ENCODE measurements around the gene TBCB. TPM values are rescaled to one million over a fixed set of nuclear protein-coding genes. Genes with fewer than 3 reads are reported as not detected.

Gene TBCB
- total RNA-seq, 1 experiment from 2014 or later: 122 TPM

DNA sequence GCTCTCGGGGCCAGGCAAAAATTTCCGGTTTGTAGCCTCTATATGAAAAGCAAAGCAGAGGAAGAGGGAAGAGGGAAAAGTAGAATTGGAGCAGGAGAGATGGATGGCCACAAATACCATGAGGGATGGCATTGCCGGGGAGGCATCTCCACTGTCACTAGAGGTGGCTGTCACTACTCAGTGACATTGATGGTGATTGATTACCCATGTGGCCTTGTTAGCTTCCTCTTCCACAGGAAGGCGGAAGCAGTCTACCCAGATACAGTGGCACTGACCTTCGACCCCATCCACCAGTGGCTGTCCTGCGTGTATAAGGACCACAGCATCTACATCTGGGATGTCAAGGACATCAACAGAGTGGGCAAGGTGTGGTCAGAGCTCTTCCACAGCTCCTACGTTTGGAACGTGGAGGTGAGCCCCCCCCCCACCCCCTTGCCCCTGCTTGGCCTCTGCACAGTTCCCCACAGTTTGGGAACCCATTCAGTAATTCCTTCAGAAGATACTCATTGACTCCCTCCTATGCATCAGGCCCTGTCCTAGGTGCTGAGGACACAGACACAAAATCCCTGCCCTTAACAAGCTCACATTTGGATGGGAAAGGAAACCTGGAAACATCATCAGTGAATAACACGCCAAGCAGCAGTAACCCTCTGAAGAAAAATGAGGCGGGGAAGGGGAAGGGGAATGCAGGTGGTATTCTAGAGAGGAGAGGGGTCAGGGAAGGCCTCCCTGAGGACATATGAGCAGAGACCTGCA is 42.0 kb upstream of the TBCB start:
- intact Hi-C loops (cut with micrococcal nuclease): no loop called here
- Mint-ChIP-seq H3K27ac (ENCODE audit: low read depth, unreplicated experiment) (no peak overlapping the region), H3K4me1 (ENCODE audit: insufficient read depth, unreplicated experiment) (peaks cover 16% of the 10 kb centered on the region), H3K4me3 (ENCODE audit: unreplicated experiment) (no peak overlapping the region), H3K36me3 (ENCODE audit: insufficient read depth, unreplicated experiment) (peaks cover 16% of the 10 kb centered on the region), H3K27me3 (ENCODE audit: insufficient read depth, unreplicated experiment) (no peaks in the 10 kb centered on the region), H3K9me3 (ENCODE audit: unreplicated experiment) (no peaks in the 10 kb centered on the region)
- CTCF ChIA-PET: interaction anchor here (0.7 to 0.8 kb wide), 2 partner anchors 117 to 849 kb away, joined by 3 to 5 read pairs; no protein-coding TSS in a partner anchor
- TF ChIP-seq, protein P1, sequence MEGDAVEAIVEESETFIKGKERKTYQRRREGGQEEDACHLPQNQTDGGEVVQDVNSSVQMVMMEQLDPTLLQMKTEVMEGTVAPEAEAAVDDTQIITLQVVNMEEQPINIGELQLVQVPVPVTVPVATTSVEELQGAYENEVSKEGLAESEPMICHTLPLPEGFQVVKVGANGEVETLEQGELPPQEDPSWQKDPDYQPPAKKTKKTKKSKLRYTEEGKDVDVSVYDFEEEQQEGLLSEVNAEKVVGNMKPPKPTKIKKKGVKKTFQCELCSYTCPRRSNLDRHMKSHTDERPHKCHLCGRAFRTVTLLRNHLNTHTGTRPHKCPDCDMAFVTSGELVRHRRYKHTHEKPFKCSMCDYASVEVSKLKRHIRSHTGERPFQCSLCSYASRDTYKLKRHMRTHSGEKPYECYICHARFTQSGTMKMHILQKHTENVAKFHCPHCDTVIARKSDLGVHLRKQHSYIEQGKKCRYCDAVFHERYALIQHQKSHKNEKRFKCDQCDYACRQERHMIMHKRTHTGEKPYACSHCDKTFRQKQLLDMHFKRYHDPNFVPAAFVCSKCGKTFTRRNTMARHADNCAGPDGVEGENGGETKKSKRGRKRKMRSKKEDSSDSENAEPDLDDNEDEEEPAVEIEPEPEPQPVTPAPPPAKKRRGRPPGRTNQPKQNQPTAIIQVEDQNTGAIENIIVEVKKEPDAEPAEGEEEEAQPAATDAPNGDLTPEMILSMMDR (IDR thresholded peaks at IDR 0.05; ENCODE audit: unreplicated experiment): no peak
- no TSS peak for BruUV-seq (replicated peaks)
- DNase-seq (ENCODE audit: unreplicated experiment): no peak
- POLR2A ChIA-PET: no interaction called here

DNA sequence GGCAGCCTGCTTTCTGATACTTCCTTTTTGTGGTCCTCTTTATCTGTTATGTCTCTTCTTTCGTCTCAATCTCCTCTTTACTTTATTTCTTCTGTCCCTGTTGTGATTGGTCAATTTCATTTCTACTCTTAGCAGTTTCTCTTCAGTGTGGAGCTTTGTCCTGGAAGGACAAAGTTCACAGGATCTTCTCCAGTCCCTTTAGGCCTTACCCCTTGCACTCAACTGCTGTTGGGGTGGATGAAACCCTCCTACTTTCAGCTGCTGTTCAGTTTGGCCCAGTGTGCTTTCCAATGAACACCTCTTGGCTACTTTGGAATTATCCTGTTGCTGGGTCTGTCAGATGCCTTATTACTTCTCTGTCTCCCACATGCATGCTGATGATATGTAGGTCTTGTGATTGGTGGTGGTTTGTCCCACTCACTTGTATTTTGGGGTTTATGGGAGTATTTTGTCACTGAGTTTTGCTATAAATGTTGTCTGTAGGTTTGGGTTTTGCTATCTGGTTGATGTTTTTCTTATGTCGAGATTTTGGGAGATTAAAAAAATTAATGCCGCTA is 35.8 kb upstream of the TBCB start:
- Mint-ChIP-seq H3K27ac (ENCODE audit: low read depth, unreplicated experiment) (no peak overlapping the region), H3K27me3 (ENCODE audit: insufficient read depth, unreplicated experiment) (no peaks in the 10 kb centered on the region), H3K36me3 (ENCODE audit: insufficient read depth, unreplicated experiment) (peaks cover 23% of the 10 kb centered on the region), H3K4me3 (ENCODE audit: unreplicated experiment) (no peak overlapping the region), H3K4me1 (ENCODE audit: insufficient read depth, unreplicated experiment) (peaks cover 5% of the 10 kb centered on the region), H3K9me3 (ENCODE audit: unreplicated experiment) (no peaks in the 10 kb centered on the region)
- DNase-seq (ENCODE audit: unreplicated experiment): no peak
- BruUV-seq (replicated peaks): no TSS peak
- ChIA-PET POLR2A (interaction anchor here (0.7 kb wide), 1 partner anchor 9 kb away, joined by 4 read pairs; no protein-coding TSS in a partner anchor), CTCF (no interaction called here)
- TF ChIP-seq, protein P1 (IDR thresholded peaks at IDR 0.05; ENCODE audit: unreplicated experiment): no peak
- intact Hi-C loops (cut with micrococcal nuclease): no loop called here

GRCh38 chr19:36081385-36081784 is 33.9 kb upstream of the TBCB start:
- ChIA-PET CTCF (no interaction called here), POLR2A (no interaction called here)
- H3K36me3 Mint-ChIP-seq (ENCODE audit: insufficient read depth, unreplicated experiment): peaks cover 23% of the 10 kb centered on the region
- H3K4me3 Mint-ChIP-seq (ENCODE audit: unreplicated experiment): no peak overlapping the region
- TF ChIP-seq, protein P1 (IDR thresholded peaks at IDR 0.05; ENCODE audit: unreplicated experiment): no peak
- peaks cover 5% of the 10 kb centered on the region for H3K4me1 Mint-ChIP-seq (ENCODE audit: insufficient read depth, unreplicated experiment)
- DNase-seq (ENCODE audit: unreplicated experiment): no peak
- intact Hi-C loops (cut with micrococcal nuclease): no loop called here
- no TSS peak for BruUV-seq (replicated peaks)
- H3K9me3 Mint-ChIP-seq (ENCODE audit: unreplicated experiment): no peaks in the 10 kb centered on the region
- no peaks in the 10 kb centered on the region for H3K27me3 Mint-ChIP-seq (ENCODE audit: insufficient read depth, unreplicated experiment)
- H3K27ac Mint-ChIP-seq (ENCODE audit: low read depth, unreplicated experiment): no peak overlapping the region

DNA sequence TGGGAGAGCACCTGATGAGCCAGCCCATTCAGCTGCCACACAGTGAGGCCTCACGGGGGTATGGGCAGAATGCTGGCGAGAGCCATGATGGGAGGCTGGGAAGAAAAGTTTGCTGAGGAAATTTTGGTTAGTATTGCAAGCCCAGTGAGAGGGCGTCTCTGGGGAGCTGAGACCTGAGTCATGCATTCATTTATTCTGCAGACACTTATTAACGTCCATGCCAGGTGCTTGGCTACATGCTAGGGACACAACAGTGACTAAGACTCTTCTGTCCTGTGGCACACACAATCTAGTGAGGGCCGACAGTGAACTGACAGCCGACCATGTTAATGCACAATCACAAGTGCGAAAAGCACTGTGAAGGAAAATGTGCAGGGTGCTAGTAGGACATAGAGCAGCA is 33.4 kb upstream of the TBCB start:
- TF ChIP-seq, protein P1 (IDR thresholded peaks at IDR 0.05; ENCODE audit: unreplicated experiment): no peak
- ChIA-PET CTCF (no interaction called here), POLR2A (no interaction called here)
- H3K27ac Mint-ChIP-seq (ENCODE audit: low read depth, unreplicated experiment): no peak overlapping the region
- no peaks in the 10 kb centered on the region for H3K9me3 Mint-ChIP-seq (ENCODE audit: unreplicated experiment)
- DNase-seq (ENCODE audit: unreplicated experiment): no peak
- BruUV-seq (replicated peaks): no TSS peak
- peaks cover 23% of the 10 kb centered on the region for H3K36me3 Mint-ChIP-seq (ENCODE audit: insufficient read depth, unreplicated experiment)
- intact Hi-C loops (cut with micrococcal nuclease): no loop called here
- no peak overlapping the region for H3K4me3 Mint-ChIP-seq (ENCODE audit: unreplicated experiment)
- peaks cover 5% of the 10 kb centered on the region for H3K4me1 Mint-ChIP-seq (ENCODE audit: insufficient read depth, unreplicated experiment)
- no peaks in the 10 kb centered on the region for H3K27me3 Mint-ChIP-seq (ENCODE audit: insufficient read depth, unreplicated experiment)
